H1 (cell line): ENCODE results near the gene GSTA1. TPM values are rescaled to one million over a fixed set of nuclear protein-coding genes. Genes with fewer than 3 reads are reported as not detected.

Experiments used
- CTCF ChIA-PET: fragments of 300-600 bp; sonication (Branson Sonifier 250); formaldehyde crosslinking; loops from one replicate; lab custom pipeline; 2021; ENCODE audit not compliant: partially characterized antibody; lab: Charles Lee
- POLR2A ChIA-PET: fragments of 300-600 bp; sonication (Branson Sonifier 250); formaldehyde crosslinking; loops from one replicate; lab custom pipeline; 2021; ENCODE audit warnings: inconsistent platforms; ENCODE audit not compliant: partially characterized antibody; lab: Charles Lee
- DNase-seq, 2 experiments: peaks; one replicate each; pipeline versions ENCODE4 v3.0.0 to v3.0.0-alpha.2; 2010 to 2022; ENCODE audit warnings: low spot score in 2 of 2, low read depth in 1 of 2, mixed read lengths in 1 of 2
- FAIRE-seq: peaks from 2 replicates; lab custom pipeline; 2011; peaks lifted over from hg19 to GRCh38; lab: Jason Lieb, UNC
- H2AFZ ChIP-seq: 2 replicates; pipeline ENCODE4 v1.8.1; 2012; ENCODE audit warnings: low read length, inconsistent platforms
- H2AK5ac ChIP-seq: 2 replicates; pipeline ENCODE4 v1.6.1; 2013; ENCODE audit warnings: low read depth, low read length
- H2BK120ac ChIP-seq: replicated peaks from 2 replicates; pipeline ENCODE3; 2013; ENCODE audit warnings: low read depth, low read length, inconsistent platforms
- H2BK12ac ChIP-seq: 2 replicates; pipeline ENCODE4 v1.6.1; 2013; ENCODE audit warnings: low read depth, low read length
- H2BK15ac ChIP-seq: 2 replicates; pipeline ENCODE4 v1.6.1; 2013; ENCODE audit warnings: low read length
- H2BK20ac ChIP-seq: 2 replicates; pipeline ENCODE4 v1.6.1; 2013; ENCODE audit warnings: low read length
- H2BK5ac ChIP-seq: 2 replicates; pipeline ENCODE4 v1.6.1; 2013; ENCODE audit warnings: low read depth, low read length
- H3K14ac ChIP-seq: 2 replicates; pipeline ENCODE4 v1.6.1; 2013; ENCODE audit warnings: inconsistent platforms; ENCODE audit not compliant: insufficient read length
- H3K18ac ChIP-seq: 2 replicates; pipeline ENCODE4 v1.6.1; 2013; ENCODE audit warnings: low read length; ENCODE audit errors: extremely low read depth
- H3K23ac ChIP-seq: 2 replicates; pipeline ENCODE4 v1.6.1; 2013; ENCODE audit warnings: inconsistent platforms; ENCODE audit not compliant: insufficient read length
- H3K23me2 ChIP-seq: 2 replicates; pipeline ENCODE4 v1.6.1; 2013; ENCODE audit warnings: low read depth, low read length
- H3K27ac ChIP-seq: 2 replicates; pipeline ENCODE4 v1.6.1; 2011; ENCODE audit warnings: low read depth, low read length, inconsistent platforms
- H3K27me3 ChIP-seq, 4 experiments: replicated peaks in 1 of 4; 1 replicate in 1 of 4; 2 replicates in 3 of 4; pipeline versions ENCODE4 v1.6.1 to v1.8.1; 2011 to 2013; ENCODE audit warnings: low read length in 3 of 4, mild to moderate bottlenecking in 3 of 4, inconsistent platforms in 2 of 4, mixed read lengths in 2 of 4, moderate library complexity in 1 of 4; ENCODE audit not compliant: control insufficient read depth in 3 of 4, insufficient read depth in 3 of 4; ENCODE audit errors: extremely low read depth in 1 of 4
- H3K36me3 ChIP-seq, 4 experiments: 2 replicates each; pipeline versions ENCODE4 v1.6.1 to v1.8.1; 2011 to 2013; ENCODE audit warnings: mild to moderate bottlenecking in 4 of 4, low read length in 3 of 4, moderate library complexity in 2 of 4, control low read depth in 1 of 4, inconsistent platforms in 1 of 4; ENCODE audit not compliant: insufficient read depth in 4 of 4, control insufficient read depth in 2 of 4
- H3K4ac ChIP-seq: replicated peaks from 2 replicates; pipeline ENCODE3; 2013; ENCODE audit warnings: low read length, low read depth, mixed read lengths, inconsistent platforms; ENCODE audit not compliant: insufficient read length
- H3K4me1 ChIP-seq, 4 experiments: replicated peaks in 1 of 4; 1 replicate in 1 of 4; 2 replicates in 3 of 4; pipeline versions ENCODE4 v1.6.1 to v1.8.1; 2011 to 2013; ENCODE audit warnings: low read length in 3 of 4, inconsistent platforms in 2 of 4, mixed read lengths in 1 of 4; ENCODE audit not compliant: insufficient read depth in 4 of 4, control insufficient read depth in 3 of 4
- H3K4me2 ChIP-seq, 2 experiments: 2 replicates each; pipeline versions ENCODE4 v1.6.1 to v1.8.1; 2011 to 2013; ENCODE audit warnings: low read depth in 2 of 2, low read length in 2 of 2, control low read depth in 1 of 2, inconsistent platforms in 1 of 2, mild to moderate bottlenecking in 1 of 2; ENCODE audit not compliant: insufficient read depth in 1 of 2
- H3K4me3 ChIP-seq, 4 experiments: fragments of 200-600, 300-600 bp in 1 of 4; sonication (generic), shearing (Covaris generic), sonication (Bioruptor Twin) in 1 of 4; 2 replicates each; pipeline versions ENCODE4 v1.5.1 to v1.8.1; 2011 to 2016; ENCODE audit warnings: low read length in 4 of 4, low read depth in 3 of 4, control low read depth in 2 of 4, inconsistent platforms in 2 of 4, mild to moderate bottlenecking in 2 of 4, mixed read lengths in 1 of 4, moderate library complexity in 1 of 4; ENCODE audit not compliant: insufficient read depth in 2 of 4; ENCODE audit errors: extremely low read depth in 1 of 4
- H3K56ac ChIP-seq: replicated peaks from 2 replicates; pipeline ENCODE3; 2013; ENCODE audit warnings: low read depth, mild to moderate bottlenecking, mixed read lengths, low read length, inconsistent platforms; ENCODE audit not compliant: insufficient read length
- H3K79me1 ChIP-seq: 2 replicates; pipeline ENCODE4 v1.6.1; 2013; ENCODE audit warnings: low read depth, low read length, control low read depth
- H3K79me2 ChIP-seq, 2 experiments: 2 replicates each; pipeline versions ENCODE4 v1.6.1 to v1.8.1; 2012 to 2013; ENCODE audit warnings: low read length in 2 of 2, mild to moderate bottlenecking in 2 of 2, inconsistent platforms in 1 of 2; ENCODE audit not compliant: insufficient read depth in 2 of 2, control insufficient read depth in 1 of 2
- H3K9ac ChIP-seq, 4 experiments: replicated peaks in 1 of 4; 1 replicate in 1 of 4; 2 replicates in 3 of 4; pipeline versions ENCODE4 v1.6.1 to v1.8.1; 2011 to 2013; ENCODE audit warnings: low read depth in 3 of 4, low read length in 3 of 4, control low read depth in 2 of 4, mild to moderate bottlenecking in 2 of 4, moderate library complexity in 2 of 4, inconsistent platforms in 1 of 4; ENCODE audit errors: extremely low read depth in 1 of 4
- H3K9me3 ChIP-seq, 2 experiments: 2 replicates each; pipeline versions ENCODE4 v1.6.1 to v1.8.1; 2012 to 2013; ENCODE audit warnings: mild to moderate bottlenecking in 2 of 2, moderate library complexity in 2 of 2, control low read depth in 1 of 2, inconsistent platforms in 1 of 2, low read depth in 1 of 2, low read length in 1 of 2, mixed read lengths in 1 of 2; ENCODE audit not compliant: insufficient read depth in 2 of 2
- H4K20me1 ChIP-seq, 2 experiments: replicated peaks in 1 of 2; 2 replicates each; pipeline versions ENCODE3 to v1.8.1; 2011 to 2013; ENCODE audit warnings: inconsistent platforms in 2 of 2, low read length in 2 of 2, mild to moderate bottlenecking in 1 of 2; ENCODE audit not compliant: insufficient read depth in 2 of 2, control insufficient read depth in 1 of 2
- H4K5ac ChIP-seq: 2 replicates; pipeline ENCODE4 v1.6.1; 2013; ENCODE audit warnings: low read length, low read depth, mixed read lengths, inconsistent platforms; ENCODE audit not compliant: insufficient read length
- H4K8ac ChIP-seq: 2 replicates; pipeline ENCODE4 v1.8.0; 2013; ENCODE audit warnings: mild to moderate bottlenecking, moderate library complexity, low read length, inconsistent platforms; ENCODE audit not compliant: insufficient read depth; ENCODE audit errors: extremely low read depth
- H4K91ac ChIP-seq: replicated peaks from 2 replicates; pipeline ENCODE3; 2013; ENCODE audit warnings: low read length, mixed read lengths, inconsistent platforms; ENCODE audit not compliant: insufficient read length
- RNF2 ChIP-seq: fragments of 200-900, 300-1000 bp; sonication (generic); IDR thresholded peaks from 2 replicates; pipeline ENCODE4 v1.7.1; 2016; ENCODE audit warnings: borderline replicate concordance, low read depth, mild to moderate bottlenecking, antibody characterized with exemption, low read length; ENCODE audit not compliant: poor library complexity, severe bottlenecking; ENCODE audit errors: missing control alignments
- WGBS, 2 experiments: shearing (Covaris generic) in 1 of 2; methylation state at CpG; one replicate each; pipeline versions ENCODE4 v1.1.6 to v1.1.7; 2013 to 2015; ENCODE audit warnings: low lambda C conversion rate in 2 of 2, mixed read lengths in 2 of 2, inconsistent platforms in 1 of 2, low coverage in 1 of 2, missing lambda C conversion rate in 1 of 2; ENCODE audit not compliant: insufficient replicate concordance in 2 of 2, insufficient coverage in 1 of 2, insufficient read length in 1 of 2; ENCODE audit errors: extremely low coverage in 1 of 2, missing lambda C conversion rate in 1 of 2; 5-methylcytosine and 5-hydroxymethylcytosine counted together
- polyA plus RNA-seq, 7 experiments: library from polyadenylated mRNA; depleted of rRNA in 3 of 7; stranded (reverse) in 5 of 7; unstranded in 2 of 7; fragments of >200 nt in 5 of 7; fragments of 200-250 nt in 2 of 7; gene quantifications; 1 replicate in 5 of 7; 2 replicates in 1 of 7; 4 replicates in 1 of 7; pipeline versions ENCODE4 v1.2.1 to v1.2.3, GENCODE V29; 2011 to 2013; ENCODE audit warnings: missing spikeins in 2 of 7, mixed read lengths in 2 of 7
- total RNA-seq: library from RNA; stranded (reverse); fragmentation: NEBNext Ultra II Directional; extraction: Animal tissue kit (Norgen Biotek cat#: 25700); gene quantifications from 2 replicates; pipeline ENCODE4 v1.2.1, GENCODE V29; 2021

GSTA1 gene
- total and polyA plus RNA-seq, 2 of the 8 experiments (the other 6 are each of a cell fraction or from before 2014, with no cell fraction given): 0.08 TPM; not detected in 1

GRCh38 chr6:52849137-52849536 is 45.5 kb upstream of the GSTA1 start:
- Histone ChIP-seq H3K9ac (no peak overlapping the region), H2BK12ac (no peak overlapping the region), H3K4me3 (no peak overlapping the region), H2BK15ac (no peak overlapping the region), H2BK5ac (no peak overlapping the region), H2BK120ac (no peak overlapping the region), H4K8ac (no peak overlapping the region), H2AFZ (no peak overlapping the region), H3K4me1 (no peaks in the 10 kb centered on the region), H3K36me3 (no peaks in the 10 kb centered on the region), H3K79me2 (no peaks in the 10 kb centered on the region), H2BK20ac (no peak overlapping the region), H3K27ac (no peak overlapping the region), H4K91ac (no peak overlapping the region), H3K23me2 (no peaks in the 10 kb centered on the region), H3K9me3 (peaks cover 0 to 3% of the 10 kb centered on the region in 2 experiments; a peak in 1 of 4 replicates), H2AK5ac (no peak overlapping the region), H4K20me1 (no peaks in the 10 kb centered on the region), H3K4ac (no peak overlapping the region), H3K79me1 (no peaks in the 10 kb centered on the region), H4K5ac (no peak overlapping the region), H3K14ac (no peak overlapping the region), H3K4me2 (no peak overlapping the region), H3K23ac (no peak overlapping the region), H3K56ac (no peak overlapping the region), H3K18ac (no peak overlapping the region), H3K27me3 (no peaks in the 10 kb centered on the region)
- FAIRE-seq (no peak), DNase-seq (no peak)
- 79% methylated on average over 4 of the region's 4 CpGs; no CpG with 5 or more reads in 1 of the 2 experiments for WGBS, 2 experiments
- CTCF ChIA-PET: no interaction called here
- POLR2A ChIA-PET: no interaction called here
- no peak for TF ChIP-seq RNF2
